GM12891 (cell line): ENCODE data around the gene FKBP8.

Experiments
- POLR2A ChIP-seq: IDR thresholded peaks from 2 replicates; pipeline ENCODE4 v1.6.1; 2011; ENCODE audit warnings: low read depth, low read length, control low read depth
- POLR2AphosphoS5 ChIP-seq: IDR thresholded peaks from 2 replicates; pipeline ENCODE4 v1.6.1; 2011; ENCODE audit warnings: low read depth, low read length, control low read depth
- TAF1 ChIP-seq: IDR thresholded peaks from 2 replicates; pipeline ENCODE4 v1.6.1; 2011; ENCODE audit warnings: low read depth, low read length, control low read depth

- TF ChIP-seq POLR2A (no peak), TAF1 (no peak), POLR2AphosphoS5 (no peak)
Measured at GRCh38 chr19:18493440-18494266, 49.7 kb downstream of the FKBP8 start.
